Nephron (organoid): Measurements from ENCODE around the gene HSPB7.

ENCODE experiments used
- H3K27ac Mint-ChIP-seq, 3 experiments: 2 replicates each; pipeline ENCODE4 v1.8.0; 2020; ENCODE audit warnings: mixed read lengths in 3 of 3, mild to moderate bottlenecking in 2 of 3, moderate library complexity in 1 of 3
- H3K27me3 Mint-ChIP-seq: 2 replicates; pipeline ENCODE4 v1.8.0; 2021; ENCODE audit warnings: low read depth, mild to moderate bottlenecking, moderate library complexity, mixed read lengths
- H3K36me3 Mint-ChIP-seq: 2 replicates; pipeline ENCODE4 v1.8.0; 2020; ENCODE audit warnings: low read depth, mixed read lengths
- H3K4me1 Mint-ChIP-seq: 2 replicates; pipeline ENCODE4 v1.8.0; 2020; ENCODE audit warnings: mixed read lengths
- H3K4me3 Mint-ChIP-seq, 3 experiments: 2 replicates each; pipeline ENCODE4 v1.8.0; 2020; ENCODE audit warnings: mild to moderate bottlenecking in 3 of 3, mixed read lengths in 3 of 3, moderate library complexity in 2 of 3
- H3K9me3 Mint-ChIP-seq: 2 replicates; pipeline ENCODE4 v1.8.0; 2020; ENCODE audit warnings: mixed read lengths
- CTCF ChIP-seq, 3 experiments: fragments of 200-600 bp; sonication (generic); IDR thresholded peaks; one replicate each; pipeline ENCODE4 v1.5.0; 2021; ENCODE audit warnings: antibody characterized with exemption in 3 of 3; ENCODE audit not compliant: unreplicated experiment in 3 of 3

Gene HSPB7

GRCh38 chr1:16018749-16019643 lies 1.2 kb upstream of the HSPB7 start:
- TF ChIP-seq CTCF (IDR thresholded peaks at IDR 0.05; ENCODE audit: unreplicated experiment in 3 of 3) = no peak
- H3K27ac Mint-ChIP-seq = peak overlapping the region; percentile 95 to 96 (median 95)
- no peaks in the 10 kb centered on the region for H3K36me3 Mint-ChIP-seq
- H3K9me3 Mint-ChIP-seq = no peaks in the 10 kb centered on the region
- peaks cover 54% of the 10 kb centered on the region for H3K4me1 Mint-ChIP-seq
- peak overlapping the region; percentile 52 to 79 (median 54) for H3K4me3 Mint-ChIP-seq
- H3K27me3 Mint-ChIP-seq = peaks cover 18% of the 10 kb centered on the region

- H3K9me3 Mint-ChIP-seq = no peaks in the 10 kb centered on the region
- no peak for TF ChIP-seq CTCF (IDR thresholded peaks at IDR 0.05; ENCODE audit: unreplicated experiment in 3 of 3)
- H3K27ac Mint-ChIP-seq = peak overlapping the region; percentile 95 to 96 (median 95)
These were observed 465 bp upstream of the HSPB7 start for GRCh38 chr1:16018308-16018707.

GRCh38 chr1:16017076-16017460 lies 775 bp downstream of the HSPB7 start:
- Mint-ChIP-seq H3K4me1 (peaks cover 61% of the 10 kb centered on the region), H3K9me3 (no peaks in the 10 kb centered on the region), H3K36me3 (no peaks in the 10 kb centered on the region), H3K4me3 (peak overlapping the region in 2 of 3 experiments; percentile 12 to 79), H3K27ac (peak overlapping the region; percentile 31 to 95 (median 95)), H3K27me3 (peaks cover 12% of the 10 kb centered on the region)
- no peak for TF ChIP-seq CTCF (IDR thresholded peaks at IDR 0.05; ENCODE audit: unreplicated experiment in 3 of 3)

More at GRCh38 chr1:16018308-16018707, 465 bp upstream of the HSPB7 start:
- peaks cover 15% of the 10 kb centered on the region for H3K27me3 Mint-ChIP-seq
- H3K4me1 Mint-ChIP-seq = peaks cover 61% of the 10 kb centered on the region
- H3K4me3 Mint-ChIP-seq = peak overlapping the region; percentile 48 to 79 (median 54)
- H3K36me3 Mint-ChIP-seq = no peaks in the 10 kb centered on the region

GRCh38 chr1:16015960-16016901 lies 1.6 kb downstream of the HSPB7 start:
- H3K27me3 Mint-ChIP-seq = peaks cover 5% of the 10 kb centered on the region
- H3K9me3 Mint-ChIP-seq = no peaks in the 10 kb centered on the region
- peaks cover 61% of the 10 kb centered on the region for H3K4me1 Mint-ChIP-seq
- no peak for TF ChIP-seq CTCF (IDR thresholded peaks at IDR 0.05; ENCODE audit: unreplicated experiment in 3 of 3)
- H3K27ac Mint-ChIP-seq = no peak overlapping the region
- H3K4me3 Mint-ChIP-seq = no peak overlapping the region
- no peaks in the 10 kb centered on the region for H3K36me3 Mint-ChIP-seq

GRCh38 chr1:16015491-16015890 lies 2.4 kb downstream of the HSPB7 start:
- Mint-ChIP-seq H3K27me3 (peaks cover 5% of the 10 kb centered on the region), H3K9me3 (no peaks in the 10 kb centered on the region), H3K27ac (peak overlapping the region; percentile 20 to 92 (median 86)), H3K4me3 (peak overlapping the region in 2 of 3 experiments; percentile 25 to 29), H3K36me3 (no peaks in the 10 kb centered on the region), H3K4me1 (peaks cover 61% of the 10 kb centered on the region)
- no peak for TF ChIP-seq CTCF (IDR thresholded peaks at IDR 0.05; ENCODE audit: unreplicated experiment in 3 of 3)
